HG03354 (cell line): Measurements from ENCODE around the gene APEH.

Experiments used
- ATAC-seq: cut with Tn5 transposase; IDR thresholded peaks from one replicate; pipeline ENCODE4 v1.9.1; 2021; ENCODE audit warnings: mild to moderate bottlenecking; ENCODE audit not compliant: unreplicated experiment, poor library complexity, severe bottlenecking

APEH gene

GRCh38 chr3:49721896-49722781 is 48.0 kb downstream of the APEH start:
- no peak for ATAC-seq

- no peak for ATAC-seq
These were observed 48.7 kb downstream of the APEH start for GRCh38 chr3:49722896-49723295.

GRCh38 chr3:49723296-49723627 is 49.1 kb downstream of the APEH start:
- ATAC-seq = peak; percentile 19

- peak; percentile 72 for ATAC-seq
These were observed 49.7 kb downstream of the APEH start, which contains the start of gene GMPPB for GRCh38 chr3:49723628-49724551. Gene GMPPB, minus strand, starts transcription at chr3:49723951. Its CDS starts 225 bp downstream, at chr3:49723726.

GRCh38 chr3:49724586-49724985 is 50.4 kb downstream of the APEH start:
- no peak for ATAC-seq

GRCh38 chr3:49725906-49726681 is 51.9 kb downstream of the APEH start:
- ATAC-seq = no peak

GRCh38 chr3:49727154-49727923 is 53.2 kb downstream of the APEH start:
- ATAC-seq = no peak

GRCh38 chr3:49727924-49728361 is 53.8 kb downstream of the APEH start:
- no peak for ATAC-seq

GRCh38 chr3:49729966-49730609 is 55.9 kb downstream of the APEH start:
- no peak for ATAC-seq

- no peak for ATAC-seq
These were observed 58.4 kb downstream of the APEH start for GRCh38 chr3:49732597-49732996.

GRCh38 chr3:49733551-49733950 is 59.4 kb downstream of the APEH start:
- ATAC-seq = no peak
